Measurements from ENCODE around the gene PHKG2.
"Not testable (repeated sequence)": the region's sequence is repeated elsewhere in the genome, so short reads cannot be mapped to it uniquely, and the experiment has no call there.

Gene PHKG2, protein sequence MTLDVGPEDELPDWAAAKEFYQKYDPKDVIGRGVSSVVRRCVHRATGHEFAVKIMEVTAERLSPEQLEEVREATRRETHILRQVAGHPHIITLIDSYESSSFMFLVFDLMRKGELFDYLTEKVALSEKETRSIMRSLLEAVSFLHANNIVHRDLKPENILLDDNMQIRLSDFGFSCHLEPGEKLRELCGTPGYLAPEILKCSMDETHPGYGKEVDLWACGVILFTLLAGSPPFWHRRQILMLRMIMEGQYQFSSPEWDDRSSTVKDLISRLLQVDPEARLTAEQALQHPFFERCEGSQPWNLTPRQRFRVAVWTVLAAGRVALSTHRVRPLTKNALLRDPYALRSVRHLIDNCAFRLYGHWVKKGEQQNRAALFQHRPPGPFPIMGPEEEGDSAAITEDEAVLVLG

GRCh38 chr16:30747799-30748633, at the start of gene PHKG2:
TSS of gene PHKG2 (plus strand) at chr16:30748425. CDS start at chr16:30748821, 396 bp downstream.
- H3K27me3 ChIP-seq (ENCODE audit: insufficient read depth, low read depth, severe bottlenecking) = no peaks in the 10 kb centered on the region
- H3K36me3 ChIP-seq = peaks cover 54% of the 10 kb centered on the region
- H3K9me3 ChIP-seq (ENCODE audit: severe bottlenecking) = no peaks in the 10 kb centered on the region
- H3K4me3 ChIP-seq (ENCODE audit: low read depth, low read length) = peak within 1 kb of the TSS; percentile 68
- DNase-seq = peak; percentile 99
- no peak for TF ChIP-seq CTCF (IDR thresholded peaks at IDR 0.05; ENCODE audit: low read depth, low read length)
- H3K27ac ChIP-seq = peak within 1 kb of the TSS; percentile 82

DNA sequence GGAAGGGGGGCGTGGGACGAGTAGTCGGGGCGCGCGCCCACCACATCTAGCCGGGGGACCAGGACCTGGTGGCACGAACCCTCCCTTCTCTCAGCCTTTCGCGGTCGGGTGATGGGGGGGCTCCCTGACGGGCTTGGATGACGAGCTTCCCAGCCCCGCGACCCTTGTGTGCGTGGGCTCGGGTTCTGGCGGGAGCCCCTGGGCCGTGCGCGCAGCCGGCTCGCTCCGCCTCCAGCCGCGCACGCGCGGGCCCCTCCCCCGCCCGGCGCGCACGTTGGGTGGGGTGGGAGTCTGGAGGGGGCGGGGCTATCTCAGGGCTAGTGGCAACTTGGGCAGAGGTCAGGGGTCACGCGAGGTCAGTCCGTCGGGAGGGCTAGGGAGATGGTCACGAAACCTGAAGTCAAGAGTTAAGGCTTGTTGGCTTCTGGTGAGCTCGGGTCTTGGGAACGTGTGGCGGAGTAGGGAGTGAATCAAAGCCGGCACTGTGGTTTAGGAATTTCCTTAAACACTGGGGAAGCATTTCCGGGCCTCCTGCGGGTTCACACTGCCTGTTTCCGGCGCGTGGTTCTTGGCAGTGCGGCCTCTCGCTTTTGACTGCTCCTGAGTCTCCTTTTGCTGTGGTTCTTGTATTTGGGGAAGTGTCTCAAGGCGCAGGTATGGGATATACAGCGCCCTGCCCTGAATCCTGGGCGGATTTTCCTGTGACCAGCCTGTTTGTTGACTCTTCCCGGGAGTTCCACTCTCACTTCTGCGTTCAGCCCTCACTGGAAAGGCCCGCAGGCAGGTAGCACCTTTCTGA, 49.2 kb upstream of the PHKG2 start, which contains the start of gene SRCAP:
Gene SRCAP, plus strand, starts transcription at position 356 of the 799 bp plus-strand sequence. CDS start 1,654 bp downstream, outside the sequence.
- peak within 1 kb of the TSS; percentile 100 for H3K27ac ChIP-seq
- H3K4me3 ChIP-seq (ENCODE audit: low read depth, low read length) = peak within 1 kb of the TSS; percentile 92
- DNase-seq = peak; percentile 85
- H3K27me3 ChIP-seq (ENCODE audit: insufficient read depth, low read depth, severe bottlenecking) = no peaks in the 10 kb centered on the region
- no peak for TF ChIP-seq CTCF (IDR thresholded peaks at IDR 0.05; ENCODE audit: low read depth, low read length)
- H3K9me3 ChIP-seq (ENCODE audit: severe bottlenecking) = no peaks in the 10 kb centered on the region
- peaks cover 45% of the 10 kb centered on the region for H3K36me3 ChIP-seq

GRCh38 chr16:30699615-30700099, 48.6 kb upstream of the PHKG2 start:
- TF ChIP-seq CTCF (IDR thresholded peaks at IDR 0.05; ENCODE audit: low read depth, low read length) = no peak
- H3K27me3 ChIP-seq (ENCODE audit: insufficient read depth, low read depth, severe bottlenecking) = no peaks in the 10 kb centered on the region
- no peaks in the 10 kb centered on the region for H3K9me3 ChIP-seq (ENCODE audit: severe bottlenecking)
- peaks cover 51% of the 10 kb centered on the region for H3K36me3 ChIP-seq
- DNase-seq = no peak
- peak overlapping the region; percentile 100 for H3K27ac ChIP-seq
- H3K4me3 ChIP-seq (ENCODE audit: low read depth, low read length) = peak overlapping the region; percentile 92

DNA sequence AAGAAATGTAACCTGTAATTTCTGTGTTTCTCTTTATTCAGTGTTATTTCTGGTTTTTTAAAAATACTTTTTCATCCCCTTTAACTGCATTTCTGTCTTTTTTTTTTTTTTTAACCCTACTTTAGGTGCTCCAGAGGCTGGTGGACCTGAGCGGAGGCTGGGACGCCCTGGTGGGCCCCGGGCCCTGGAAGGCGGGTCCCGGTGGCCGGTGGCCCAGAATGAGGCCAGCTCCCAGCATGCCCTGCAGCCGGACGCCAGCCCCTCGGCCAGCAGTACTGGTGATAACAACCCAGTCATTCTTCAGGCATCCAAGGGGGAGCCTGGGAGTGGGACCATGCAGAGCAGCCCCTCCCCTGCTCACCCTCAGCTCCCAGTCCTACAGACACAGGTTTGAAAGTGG, 47.7 kb upstream of the PHKG2 start:
- H3K9me3 ChIP-seq (ENCODE audit: severe bottlenecking) = no peaks in the 10 kb centered on the region
- no peaks in the 10 kb centered on the region for H3K27me3 ChIP-seq (ENCODE audit: insufficient read depth, low read depth, severe bottlenecking)
- H3K4me3 ChIP-seq (ENCODE audit: low read depth, low read length) = no peak overlapping the region
- no peak overlapping the region for H3K27ac ChIP-seq
- DNase-seq = no peak
- H3K36me3 ChIP-seq = peaks cover 59% of the 10 kb centered on the region
- TF ChIP-seq CTCF (IDR thresholded peaks at IDR 0.05; ENCODE audit: low read depth, low read length) = no peak

DNA sequence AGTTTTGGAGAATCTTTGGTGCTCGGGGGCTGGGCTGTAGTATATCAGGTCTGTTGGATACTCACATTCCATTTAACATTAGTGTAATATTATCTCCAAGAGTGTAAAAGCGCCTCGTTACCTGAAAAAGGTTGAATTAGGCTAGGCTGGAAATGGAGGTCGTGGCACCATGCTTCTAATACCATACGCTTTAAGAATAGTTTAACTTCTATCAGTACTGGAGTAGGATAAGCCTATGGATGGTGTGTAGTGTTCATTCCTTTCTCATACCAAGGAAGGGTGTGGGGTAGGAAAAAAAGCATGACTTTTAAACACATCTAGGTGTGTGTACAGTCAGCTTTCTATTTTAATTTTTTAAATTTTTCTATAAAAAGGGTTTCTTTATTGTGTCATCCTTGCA, 47.3 kb upstream of the PHKG2 start:
- TF ChIP-seq CTCF (IDR thresholded peaks at IDR 0.05; ENCODE audit: low read depth, low read length) = no peak

GRCh38 chr16:30703071-30703470, 45.2 kb upstream of the PHKG2 start:
- DNase-seq; H3K9me3 ChIP-seq (ENCODE audit: severe bottlenecking); H3K4me3 ChIP-seq (ENCODE audit: low read depth, low read length); H3K27ac ChIP-seq; H3K27me3 ChIP-seq (ENCODE audit: insufficient read depth, low read depth, severe bottlenecking): not testable (repeated sequence)
- peaks cover 85% of the 10 kb centered on the region for H3K36me3 ChIP-seq

More for the DNA sequence above, 47.3 kb upstream of the PHKG2 start:
- no peak for DNase-seq
- Histone ChIP-seq H3K4me3 (ENCODE audit: low read depth, low read length) (no peak overlapping the region), H3K36me3 (peaks cover 64% of the 10 kb centered on the region), H3K27ac (no peak overlapping the region), H3K27me3 (ENCODE audit: insufficient read depth, low read depth, severe bottlenecking) (no peaks in the 10 kb centered on the region), H3K9me3 (ENCODE audit: severe bottlenecking) (no peaks in the 10 kb centered on the region)

All from WERI-Rb-1 (cell line).